NCI-H128 (cell line): ENCODE results near the gene ARID1B.
"Not testable (repeated sequence)": the region's sequence is repeated elsewhere in the genome, so short reads cannot be mapped to it uniquely, and the experiment has no call there.

ENCODE experiments used
- DNase-seq: peaks from one replicate; lab custom pipeline; 2025; ENCODE audit not compliant: unreplicated experiment; lab: John Stamatoyannopoulos, UW

The ARID1B gene

GRCh38 chr6:156980948-156981347, 203.8 kb downstream of the ARID1B start:
- DNase-seq = no peak

DNA sequence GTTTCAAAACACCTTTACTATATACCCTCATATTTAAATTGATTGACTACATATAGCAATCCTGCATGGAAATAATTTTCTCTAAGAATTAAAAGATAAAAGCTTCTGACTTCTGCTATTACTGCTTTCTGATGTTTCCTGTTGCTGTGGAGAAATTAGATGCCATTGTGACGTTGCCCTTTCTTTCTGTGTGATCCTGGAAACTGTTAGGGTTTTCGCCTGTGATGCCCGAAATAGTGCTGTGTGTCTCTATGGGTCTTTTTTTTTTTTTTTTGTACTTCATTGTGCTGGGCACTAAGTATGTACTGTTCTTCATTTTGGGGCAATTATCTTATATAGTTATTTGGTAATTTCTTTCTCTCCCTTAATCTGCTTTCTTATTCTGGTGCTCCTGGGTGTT, 205.0 kb downstream of the ARID1B start:
- no peak for DNase-seq

GRCh38 chr6:156982864-156983263, 205.7 kb downstream of the ARID1B start:
- DNase-seq = not testable (repeated sequence)

DNA sequence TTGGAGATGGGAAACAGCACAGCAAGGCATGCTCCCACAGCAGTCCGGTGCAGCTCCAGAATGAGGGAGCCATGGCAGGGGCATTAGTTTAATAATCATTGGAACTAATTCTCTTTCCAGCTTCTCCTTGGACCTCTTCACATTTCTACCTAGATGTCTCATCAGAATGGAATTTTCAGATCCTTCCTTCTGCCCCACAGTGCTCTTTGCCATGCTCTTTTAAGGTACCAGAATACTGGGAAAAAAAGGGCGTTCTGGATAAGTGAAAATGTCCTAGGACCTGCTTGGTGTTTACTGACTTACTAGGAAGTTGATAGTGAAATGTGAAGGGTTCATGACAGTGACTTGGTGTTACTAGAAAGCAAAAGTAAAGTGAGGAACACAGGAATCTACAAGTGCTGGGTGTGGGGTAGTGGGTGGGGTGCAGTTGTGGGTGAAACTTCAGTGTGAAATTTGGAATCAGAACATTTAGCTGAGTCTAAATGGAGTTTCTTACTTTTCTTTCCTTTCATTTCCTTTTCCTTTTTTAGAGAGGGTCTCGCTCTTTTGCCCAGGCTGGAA, 207.1 kb downstream of the ARID1B start:
- DNase-seq = no peak

- DNase-seq = no peak
Observed at GRCh38 chr6:156985309-156985708, 208.1 kb downstream of the ARID1B start.

- DNase-seq = no peak
Observed at GRCh38 chr6:156988276-156989158, 211.3 kb downstream of the ARID1B start.

- DNase-seq = no peak
Observed at GRCh38 chr6:156989159-156989806, 212.1 kb downstream of the ARID1B start.

- no peak for DNase-seq
Observed at GRCh38 chr6:156992020-156992804, 215.0 kb downstream of the ARID1B start.

DNA sequence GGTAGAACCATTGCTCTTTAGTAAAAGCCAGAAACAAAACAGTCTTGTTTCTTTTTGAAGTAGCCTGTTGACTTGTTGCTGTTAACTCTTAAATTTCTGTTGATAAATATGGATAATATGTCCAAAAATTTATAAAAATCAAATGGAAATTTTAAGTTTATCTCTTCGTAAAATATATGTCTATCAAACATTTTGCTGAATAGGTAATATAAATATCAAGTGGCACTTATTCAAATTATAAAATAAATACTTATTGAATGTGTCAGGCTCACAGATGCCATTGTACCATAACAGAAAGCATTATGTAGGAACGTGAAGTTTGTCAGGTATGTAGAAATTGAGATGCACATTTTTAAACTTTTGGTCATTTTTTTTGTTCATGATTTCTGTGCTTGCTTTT, 216.5 kb downstream of the ARID1B start:
- DNase-seq = no peak

DNA sequence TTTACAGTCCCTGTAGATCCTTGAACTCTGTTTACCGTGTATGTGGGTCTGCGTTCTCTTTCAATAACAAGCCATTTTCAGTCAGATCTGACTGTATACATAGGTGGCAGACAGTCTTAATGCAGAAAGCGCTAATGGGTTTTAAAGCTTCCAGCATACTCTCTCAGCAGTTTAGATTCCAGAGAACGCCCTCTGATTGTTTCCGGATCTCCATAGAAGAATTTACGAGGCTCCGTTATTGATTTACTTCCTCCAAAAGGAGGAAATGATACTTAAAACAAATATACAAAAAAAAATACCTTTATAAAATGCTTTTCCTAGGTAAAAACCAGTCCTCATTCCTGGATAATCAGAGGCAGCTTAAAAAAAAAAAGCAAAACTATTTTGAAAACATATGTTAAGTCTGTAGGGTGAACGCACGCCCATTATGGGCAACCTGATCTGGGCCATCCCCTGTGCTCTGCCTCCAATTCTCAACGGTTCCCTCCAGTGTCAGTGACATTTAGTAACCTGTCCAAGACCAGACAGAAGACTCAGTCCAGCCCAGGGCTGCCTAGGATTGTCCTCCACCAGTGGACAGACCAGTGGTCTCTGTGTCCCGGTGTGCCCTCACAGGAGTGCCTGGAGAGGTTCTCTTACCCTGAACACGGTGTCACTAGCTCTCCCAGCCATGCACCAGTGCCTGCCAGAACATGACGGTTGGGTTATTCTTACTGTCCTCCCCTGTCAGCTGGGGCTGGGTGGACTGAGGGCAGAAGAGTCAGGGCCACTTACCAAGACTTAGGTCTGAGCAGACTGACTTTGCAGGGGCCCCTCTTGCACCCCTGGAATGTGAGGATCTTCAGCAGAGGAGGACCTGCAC, 217.3 kb downstream of the ARID1B start:
- no peak for DNase-seq

DNA sequence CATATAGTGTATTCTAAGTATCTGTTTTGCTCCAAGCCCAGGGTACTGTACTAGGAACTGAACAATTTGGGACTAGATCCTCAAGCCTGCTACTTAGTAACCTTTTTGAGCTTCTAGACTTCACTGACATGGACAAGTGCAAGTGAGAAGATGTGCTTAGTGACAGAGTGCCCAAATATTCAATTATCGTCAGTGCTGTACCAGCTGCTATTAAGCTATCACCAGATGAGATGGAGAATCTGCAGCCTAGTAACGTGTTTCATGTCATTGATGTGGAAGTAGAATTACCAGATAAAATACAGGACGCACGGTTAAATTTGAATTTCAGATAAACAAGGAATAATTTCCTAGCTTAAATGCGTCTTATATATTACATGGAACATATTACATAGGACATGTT, 218.3 kb downstream of the ARID1B start:
- DNase-seq = no peak

DNA sequence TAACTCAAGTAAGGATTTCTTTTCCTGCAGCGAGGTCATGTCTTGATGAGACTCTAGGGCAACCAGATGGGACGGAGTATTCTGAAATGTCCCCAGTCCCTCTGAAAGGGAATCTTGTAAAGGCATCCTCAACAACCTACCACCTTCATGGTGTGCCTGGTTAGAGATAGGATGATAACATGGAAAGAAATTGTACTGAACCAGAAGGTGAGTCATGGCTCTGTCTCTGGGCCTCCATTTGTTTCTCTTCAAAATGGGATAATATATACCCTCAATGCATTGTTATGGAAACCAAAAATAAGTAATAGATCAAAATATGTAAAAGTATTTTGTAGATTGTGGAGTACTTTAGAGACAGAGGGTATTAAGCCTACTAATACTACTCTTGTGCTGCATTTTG, 219.1 kb downstream of the ARID1B start:
- DNase-seq = no peak

GRCh38 chr6:156998794-156999330, 221.7 kb downstream of the ARID1B start:
- no peak for DNase-seq

- DNase-seq = no peak
Observed at GRCh38 chr6:156999762-157000161, 222.6 kb downstream of the ARID1B start.

DNA sequence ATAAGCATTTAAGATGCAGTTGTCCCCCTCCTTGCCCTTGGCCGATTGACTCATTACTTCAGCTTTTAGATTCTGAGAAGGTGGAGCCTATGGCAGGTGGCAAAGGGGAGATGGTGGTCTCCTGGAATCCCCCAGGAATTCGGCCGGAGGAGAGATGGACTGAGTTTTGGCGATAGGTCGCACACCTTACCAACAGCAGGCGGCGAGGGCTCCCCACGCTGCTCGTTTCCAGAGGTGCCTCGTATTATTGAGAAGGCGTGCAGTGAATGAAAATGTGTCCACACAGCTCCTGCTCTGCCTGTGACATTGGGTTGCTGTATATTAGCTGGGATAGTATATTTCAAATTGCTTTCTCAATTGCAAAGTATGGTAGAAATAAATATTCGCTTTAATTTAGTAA, 224.5 kb downstream of the ARID1B start:
- DNase-seq = no peak

- DNase-seq = no peak
Observed at GRCh38 chr6:157002774-157003173, 225.6 kb downstream of the ARID1B start.

DNA sequence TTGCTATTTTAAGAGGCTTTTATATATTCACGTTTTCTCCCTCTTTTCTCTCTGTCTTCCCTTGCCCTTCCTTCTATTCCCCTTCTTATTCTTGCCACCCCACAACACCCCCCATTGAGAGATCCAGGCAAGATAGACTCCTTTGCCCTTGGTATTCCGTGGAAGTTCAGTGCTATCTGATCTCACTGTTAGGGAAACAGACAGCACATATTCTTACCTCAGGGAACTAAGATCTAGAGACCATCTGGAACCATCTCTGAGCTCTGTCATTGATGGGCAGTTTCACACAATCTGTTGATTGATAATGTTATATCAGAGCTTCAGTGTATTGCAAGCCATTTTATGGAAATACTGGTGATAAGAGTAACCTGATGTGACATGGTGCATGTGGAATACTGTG, 228.8 kb downstream of the ARID1B start:
- DNase-seq = no peak

GRCh38 chr6:157008568-157008967, 231.4 kb downstream of the ARID1B start:
- no peak for DNase-seq

DNA sequence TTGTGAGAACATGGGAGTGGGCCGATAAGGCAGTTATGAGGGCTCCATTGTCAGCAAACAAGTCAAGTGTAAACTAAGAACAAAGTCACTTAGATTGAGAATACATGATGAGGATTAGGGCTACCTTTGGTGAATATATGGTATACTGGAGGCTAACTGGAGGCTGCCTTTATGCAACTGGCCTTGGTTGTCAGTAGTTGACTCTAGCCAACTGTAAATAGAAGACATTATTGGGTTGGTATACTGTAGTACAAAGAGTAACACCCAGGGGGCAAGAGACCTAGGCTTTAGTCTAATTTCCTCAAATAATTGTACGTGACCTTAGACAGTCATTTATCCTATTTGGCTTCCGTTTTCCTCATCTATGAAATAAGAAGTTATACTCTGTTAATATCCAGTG, 235.2 kb downstream of the ARID1B start:
- no peak for DNase-seq

GRCh38 chr6:157013649-157014304, 236.6 kb downstream of the ARID1B start:
- DNase-seq = no peak
